NCI-H226 (cell line): ENCODE data around the gene NFATC1.

ENCODE experiments used
- DNase-seq: peaks from one replicate; pipeline ENCODE4 v3.0.0-alpha.2; 2015

NFATC1 gene

GRCh38 chr18:79526468-79527460 is 131.0 kb downstream of the NFATC1 start:
- no peak for DNase-seq

GRCh38 chr18:79527656-79528315 is 132.1 kb downstream of the NFATC1 start:
- no peak for DNase-seq

- no peak for DNase-seq
Observed at GRCh38 chr18:79528316-79528695, 132.6 kb downstream of the NFATC1 start.

GRCh38 chr18:79528846-79529245 is 133.1 kb downstream of the NFATC1 start:
- no peak for DNase-seq

- no peak for DNase-seq
Observed at GRCh38 chr18:79529296-79529695, 133.6 kb downstream of the NFATC1 start.

GRCh38 chr18:79529991-79530390 is 134.3 kb downstream of the NFATC1 start:
- no peak for DNase-seq

GRCh38 chr18:79530821-79531220 is 135.1 kb downstream of the NFATC1 start:
- no peak for DNase-seq

GRCh38 chr18:79531386-79531785 is 135.7 kb downstream of the NFATC1 start:
- DNase-seq, result no peak

- no peak for DNase-seq
Observed at GRCh38 chr18:79531926-79532312, 136.2 kb downstream of the NFATC1 start.

- no peak for DNase-seq
Observed at GRCh38 chr18:79532313-79533007, 136.7 kb downstream of the NFATC1 start.

- DNase-seq, result no peak
Observed at GRCh38 chr18:79533146-79533545, 137.4 kb downstream of the NFATC1 start.

- no peak for DNase-seq
Observed at GRCh38 chr18:79533591-79533990, 137.9 kb downstream of the NFATC1 start.

- DNase-seq, result no peak
Observed at GRCh38 chr18:79534356-79534755, 138.6 kb downstream of the NFATC1 start.

- no peak for DNase-seq
Observed at GRCh38 chr18:79537758-79538157, 142.0 kb downstream of the NFATC1 start.

- no peak for DNase-seq
Observed at GRCh38 chr18:79538635-79539034, 142.9 kb downstream of the NFATC1 start.

GRCh38 chr18:79540161-79540903 is 144.6 kb downstream of the NFATC1 start:
- DNase-seq, result no peak

- no peak for DNase-seq
Observed at GRCh38 chr18:79540904-79541282, 145.2 kb downstream of the NFATC1 start.

GRCh38 chr18:79542213-79542612 is 146.5 kb downstream of the NFATC1 start:
- DNase-seq, result no peak

- DNase-seq, result no peak
Observed at GRCh38 chr18:79542876-79543750, 147.4 kb downstream of the NFATC1 start.

- no peak for DNase-seq
Observed at GRCh38 chr18:79543861-79544385, 148.2 kb downstream of the NFATC1 start.

- no peak for DNase-seq
Observed at GRCh38 chr18:79544386-79544963, 148.7 kb downstream of the NFATC1 start.
